ENCODE measurements around the gene NDUFS8. TPM values are rescaled to one million over a fixed set of nuclear protein-coding genes. Genes with fewer than 3 reads are reported as not detected.

Gene NDUFS8
- total RNA-seq, 1 donor = 85.9 TPM

- DNase-seq (ENCODE audit: low read depth) = no peak
- no peak overlapping the region for H3K4me3 ChIP-seq (ENCODE audit: low read depth, low read length)
- no peak for TF ChIP-seq CTCF (IDR thresholded peaks at IDR 0.05; ENCODE audit: insufficient read depth, low read depth, low read length)
Observed at GRCh38 chr11:68036141-68036716, 5.7 kb downstream of the NDUFS8 start.

DNA sequence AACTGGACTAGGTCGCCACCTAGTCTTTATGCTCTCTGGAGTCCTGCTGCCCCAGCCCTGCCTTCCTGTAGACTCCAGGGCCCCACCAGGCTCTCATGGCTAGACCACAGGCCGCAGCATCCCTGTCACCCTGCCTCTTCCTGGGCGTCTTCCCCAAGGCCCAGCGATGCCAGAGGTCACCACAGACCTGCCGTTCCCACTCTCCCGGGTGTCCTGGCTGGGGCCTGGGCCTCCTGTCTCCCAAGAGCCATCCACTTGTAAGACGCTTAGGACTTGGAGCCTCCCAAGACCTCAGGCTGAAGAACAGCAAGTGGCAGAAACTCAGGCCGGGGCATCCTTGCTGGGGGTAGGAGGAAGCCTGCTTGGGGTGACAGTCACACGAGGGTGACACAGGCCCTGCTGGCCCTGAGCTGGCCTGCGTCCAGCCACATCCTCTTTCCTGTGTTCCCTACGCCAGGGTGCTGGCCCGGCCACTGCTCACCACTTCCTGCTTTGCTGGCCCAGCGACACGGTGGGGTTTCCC, 6.3 kb downstream of the NDUFS8 start:
- TF ChIP-seq CTCF (IDR thresholded peaks at IDR 0.05; ENCODE audit: insufficient read depth, low read depth, low read length) = no peak
- DNase-seq (ENCODE audit: low read depth) = no peak
- H3K4me3 ChIP-seq (ENCODE audit: low read depth, low read length) = no peak overlapping the region

DNA sequence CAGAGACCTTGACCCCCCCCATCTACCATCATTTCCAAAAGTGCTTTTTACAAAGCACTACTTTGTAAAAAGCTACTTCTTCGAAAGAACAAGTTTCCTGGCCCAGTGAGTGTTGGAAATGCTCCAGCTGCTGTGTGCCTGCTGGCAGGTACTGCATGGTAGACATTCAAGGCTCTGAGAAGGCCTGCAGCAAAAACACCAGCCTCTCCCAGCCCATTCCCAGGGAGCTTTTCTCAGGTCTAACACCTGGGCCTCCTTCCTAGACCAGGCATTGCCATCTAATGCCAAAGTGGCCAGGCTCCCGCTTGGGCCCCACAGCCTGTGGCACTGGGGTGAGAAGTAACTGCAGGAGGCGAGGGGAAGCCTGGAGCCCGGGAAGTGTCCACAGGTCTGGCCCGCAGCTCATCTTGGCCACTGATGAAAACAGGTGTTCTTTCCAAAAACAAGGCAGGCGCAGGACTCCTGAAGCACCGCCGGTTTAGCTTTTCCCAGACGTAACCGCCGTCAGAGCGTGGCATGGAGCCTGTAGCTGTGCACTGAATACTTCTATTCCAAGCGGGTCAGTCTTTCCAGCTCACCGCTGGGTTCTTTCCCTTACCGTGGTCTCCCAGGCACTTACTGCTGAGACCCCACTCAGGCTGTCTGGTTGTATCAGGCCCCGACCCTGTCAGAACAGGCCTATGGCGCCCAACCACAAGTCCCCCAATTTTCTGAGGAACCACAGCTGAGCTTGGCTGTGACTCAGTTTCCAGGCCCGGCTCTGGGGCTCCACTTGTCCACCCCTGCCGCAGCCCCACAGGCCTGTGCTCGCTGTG, 7.1 kb downstream of the NDUFS8 start:
- TF ChIP-seq CTCF (IDR thresholded peaks at IDR 0.05; ENCODE audit: insufficient read depth, low read depth, low read length) = no peak
- no peak for DNase-seq (ENCODE audit: low read depth)
- H3K4me3 ChIP-seq (ENCODE audit: low read depth, low read length) = no peak overlapping the region

DNA sequence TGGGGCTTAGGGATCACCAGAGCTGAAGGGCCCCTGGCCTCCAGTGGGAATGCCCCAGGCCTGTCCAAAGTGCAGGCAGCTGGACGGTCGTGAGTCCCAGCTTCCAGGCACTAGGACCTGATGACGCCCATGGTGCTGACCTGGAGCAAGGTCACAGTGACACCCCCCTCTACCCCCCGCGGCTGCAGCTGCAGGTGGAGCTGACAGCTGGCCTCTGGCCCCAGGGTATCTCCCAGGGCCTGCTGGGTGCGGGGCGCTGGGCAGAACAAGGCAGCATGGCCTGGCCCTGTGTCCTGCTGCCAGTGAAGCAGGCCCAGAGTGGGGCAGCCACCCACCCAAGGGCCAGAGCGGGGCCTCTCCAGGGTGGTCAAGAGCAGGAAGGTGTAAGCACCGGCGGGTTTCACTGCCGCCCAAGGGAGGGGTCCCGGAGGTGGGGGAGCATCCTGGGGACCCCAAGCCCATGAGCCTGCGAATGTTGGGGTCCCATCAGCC, 7.8 kb downstream of the NDUFS8 start:
- no peak for TF ChIP-seq CTCF (IDR thresholded peaks at IDR 0.05; ENCODE audit: insufficient read depth, low read depth, low read length)
- H3K4me3 ChIP-seq (ENCODE audit: low read depth, low read length) = peak overlapping the region; percentile 85
- DNase-seq (ENCODE audit: low read depth) = no peak

GRCh38 chr11:68038718-68039525, 8.4 kb downstream of the NDUFS8 start, which contains the start of gene TCIRG1:
TCIRG1 (plus strand) TSS chr11:68039025; CDS start chr11:68041272, 2,247 bp downstream.
- DNase-seq (ENCODE audit: low read depth) = peak; percentile 90
- no peak for TF ChIP-seq CTCF (IDR thresholded peaks at IDR 0.05; ENCODE audit: insufficient read depth, low read depth, low read length)
- peak within 1 kb of the TSS; percentile 85 for H3K4me3 ChIP-seq (ENCODE audit: low read depth, low read length)

DNA sequence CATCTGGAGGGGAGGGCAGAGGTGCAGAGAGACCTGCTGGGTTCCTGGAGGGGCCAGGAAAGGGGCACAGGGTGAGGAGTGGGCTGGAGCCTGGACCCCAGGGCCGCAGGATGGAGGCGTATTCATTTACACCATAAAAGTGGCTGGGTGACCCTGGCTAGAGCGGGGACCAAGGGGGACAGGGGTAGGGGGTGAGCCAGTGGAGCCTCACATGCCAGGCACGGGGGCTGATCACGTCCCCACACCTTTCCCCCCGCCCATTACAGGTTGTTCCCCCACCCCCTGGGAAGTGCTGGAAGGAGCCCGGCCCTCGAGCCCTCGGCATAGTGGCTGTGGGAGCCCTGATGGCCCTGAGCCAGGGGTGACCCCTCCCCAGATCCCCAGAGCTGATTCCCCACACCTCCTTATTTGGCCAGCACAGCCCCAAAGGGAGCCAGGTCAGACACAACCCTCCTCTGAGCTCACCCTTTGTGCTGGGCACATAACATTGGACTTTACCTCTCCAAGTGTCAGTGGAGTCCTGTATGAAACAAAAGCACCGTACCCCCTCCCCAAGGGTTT, 9.1 kb downstream of the NDUFS8 start:
- DNase-seq (ENCODE audit: low read depth) = no peak
- TF ChIP-seq CTCF (IDR thresholded peaks at IDR 0.05; ENCODE audit: insufficient read depth, low read depth, low read length) = no peak
- H3K4me3 ChIP-seq (ENCODE audit: low read depth, low read length) = peak overlapping the region; percentile 85
